ENCODE measurements around the gene CHMP4B.
A peak's percentile ranks its signal among the peaks of the same experiment; 100 is the strongest.

The CHMP4B gene

GRCh38 chr20:33810885-33811775 lies at the start of gene CHMP4B:
TSS of gene CHMP4B (plus strand) at chr20:33811348. CDS start at chr20:33811469, 121 bp downstream.
- Mint-ChIP-seq H3K4me1 (peaks cover 41% of the 10 kb centered on the region), H3K36me3 (ENCODE audit: insufficient read depth) (peaks cover 9% of the 10 kb centered on the region), H3K4me3 (peak within 1 kb of the TSS; percentile 91), H3K27me3 (no peaks in the 10 kb centered on the region), H3K9me3 (no peaks in the 10 kb centered on the region), H3K27ac (ENCODE audit: low read depth) (peak within 1 kb of the TSS; percentile 94)
- peak; percentile 95 to 98 for DNase-seq (ENCODE audit: low spot score in 2 of 2)
- ATAC-seq (replicated peaks; ENCODE audit: extremely low read depth, poor library complexity, severe bottlenecking), result peak; percentile 98

- peaks cover 4% of the 10 kb centered on the region for H3K36me3 Mint-ChIP-seq (ENCODE audit: insufficient read depth)
- no peak overlapping the region for H3K4me3 Mint-ChIP-seq
- no peak for ATAC-seq (replicated peaks; ENCODE audit: extremely low read depth, poor library complexity, severe bottlenecking)
- no peaks in the 10 kb centered on the region for H3K27me3 Mint-ChIP-seq
- no peak for DNase-seq (ENCODE audit: low spot score in 2 of 2)
- H3K4me1 Mint-ChIP-seq, result no peaks in the 10 kb centered on the region
- no peak overlapping the region for H3K27ac Mint-ChIP-seq (ENCODE audit: low read depth)
- peaks cover 6% of the 10 kb centered on the region for H3K9me3 Mint-ChIP-seq
Measured at GRCh38 chr20:33761698-33762250, 49.4 kb upstream of the CHMP4B start.

DNA sequence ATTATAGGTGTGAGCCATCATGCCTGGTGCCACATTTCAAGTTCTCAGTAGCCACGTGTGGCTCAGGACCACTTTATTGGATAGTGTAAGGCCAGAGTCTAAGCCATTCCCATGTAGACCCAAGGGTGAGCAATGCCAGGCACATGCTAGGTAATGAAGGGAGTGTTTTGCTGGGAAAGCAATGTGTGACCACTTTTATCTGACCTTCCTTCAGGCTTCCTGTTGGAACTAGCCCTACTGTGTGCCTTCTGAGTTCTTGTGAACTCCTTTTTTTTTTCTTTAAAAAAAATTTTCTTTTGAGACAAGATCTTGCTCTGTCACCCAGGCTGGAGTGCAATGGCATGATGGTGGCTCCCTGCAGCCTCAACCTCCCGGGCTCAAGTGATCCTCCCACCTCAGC lies 46.0 kb upstream of the CHMP4B start:
- no peaks in the 10 kb centered on the region for H3K4me1 Mint-ChIP-seq
- H3K9me3 Mint-ChIP-seq, result no peaks in the 10 kb centered on the region
- no peak for ATAC-seq (replicated peaks; ENCODE audit: extremely low read depth, poor library complexity, severe bottlenecking)
- H3K36me3 Mint-ChIP-seq (ENCODE audit: insufficient read depth), result peaks cover 9% of the 10 kb centered on the region
- no peak overlapping the region for H3K4me3 Mint-ChIP-seq
- no peak for DNase-seq (ENCODE audit: low spot score in 2 of 2)
- H3K27ac Mint-ChIP-seq (ENCODE audit: low read depth), result no peak overlapping the region
- H3K27me3 Mint-ChIP-seq, result no peaks in the 10 kb centered on the region

GRCh38 chr20:33765592-33765991 lies 45.6 kb upstream of the CHMP4B start:
- H3K27me3 Mint-ChIP-seq, result no peaks in the 10 kb centered on the region
- no peak overlapping the region for H3K4me3 Mint-ChIP-seq
- H3K4me1 Mint-ChIP-seq, result no peaks in the 10 kb centered on the region
- H3K36me3 Mint-ChIP-seq (ENCODE audit: insufficient read depth), result peaks cover 11% of the 10 kb centered on the region
- DNase-seq (ENCODE audit: low spot score in 2 of 2), result no peak
- H3K9me3 Mint-ChIP-seq, result no peaks in the 10 kb centered on the region
- H3K27ac Mint-ChIP-seq (ENCODE audit: low read depth), result no peak overlapping the region
- ATAC-seq (replicated peaks; ENCODE audit: extremely low read depth, poor library complexity, severe bottlenecking), result no peak

GRCh38 chr20:33766686-33767085 lies 44.5 kb upstream of the CHMP4B start:
- no peaks in the 10 kb centered on the region for H3K9me3 Mint-ChIP-seq
- H3K27ac Mint-ChIP-seq (ENCODE audit: low read depth), result no peak overlapping the region
- peaks cover 11% of the 10 kb centered on the region for H3K36me3 Mint-ChIP-seq (ENCODE audit: insufficient read depth)
- DNase-seq (ENCODE audit: low spot score in 2 of 2), result no peak
- H3K27me3 Mint-ChIP-seq, result no peaks in the 10 kb centered on the region
- ATAC-seq (replicated peaks; ENCODE audit: extremely low read depth, poor library complexity, severe bottlenecking), result no peak
- H3K4me3 Mint-ChIP-seq, result no peak overlapping the region
- H3K4me1 Mint-ChIP-seq, result no peaks in the 10 kb centered on the region

DNA sequence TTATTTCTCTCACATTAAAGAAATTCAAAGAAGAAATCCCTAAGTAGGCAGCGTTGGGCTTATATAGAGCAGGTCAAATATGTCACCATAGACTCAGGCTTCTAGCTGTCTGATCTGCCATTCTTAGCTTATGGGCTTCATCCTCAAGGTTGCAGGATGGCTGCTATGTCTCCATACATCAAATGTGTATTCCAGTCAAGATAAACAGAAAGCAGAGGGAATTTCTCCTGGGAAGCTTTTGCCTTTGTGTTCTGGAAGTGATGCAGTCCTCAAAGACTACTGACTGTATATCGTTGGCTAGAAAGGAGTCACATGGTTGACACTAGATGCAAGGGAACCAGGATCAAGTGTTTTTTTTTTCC lies 43.4 kb upstream of the CHMP4B start:
- Mint-ChIP-seq H3K27ac (ENCODE audit: low read depth) (no peak overlapping the region), H3K36me3 (ENCODE audit: insufficient read depth) (peaks cover 11% of the 10 kb centered on the region), H3K9me3 (no peaks in the 10 kb centered on the region), H3K27me3 (no peaks in the 10 kb centered on the region), H3K4me3 (no peak overlapping the region), H3K4me1 (no peaks in the 10 kb centered on the region)
- no peak for ATAC-seq (replicated peaks; ENCODE audit: extremely low read depth, poor library complexity, severe bottlenecking)
- DNase-seq (ENCODE audit: low spot score in 2 of 2), result no peak

GRCh38 chr20:33769043-33769442 lies 42.1 kb upstream of the CHMP4B start:
- Mint-ChIP-seq H3K4me1 (no peaks in the 10 kb centered on the region), H3K27ac (ENCODE audit: low read depth) (no peak overlapping the region), H3K4me3 (no peak overlapping the region), H3K27me3 (no peaks in the 10 kb centered on the region), H3K36me3 (ENCODE audit: insufficient read depth) (peaks cover 12% of the 10 kb centered on the region), H3K9me3 (no peaks in the 10 kb centered on the region)
- no peak for ATAC-seq (replicated peaks; ENCODE audit: extremely low read depth, poor library complexity, severe bottlenecking)
- no peak for DNase-seq (ENCODE audit: low spot score in 2 of 2)

GRCh38 chr20:33770005-33770404 lies 41.1 kb upstream of the CHMP4B start:
- ATAC-seq (replicated peaks; ENCODE audit: extremely low read depth, poor library complexity, severe bottlenecking), result no peak
- H3K9me3 Mint-ChIP-seq, result no peaks in the 10 kb centered on the region
- H3K27ac Mint-ChIP-seq (ENCODE audit: low read depth), result no peak overlapping the region
- peaks cover 12% of the 10 kb centered on the region for H3K36me3 Mint-ChIP-seq (ENCODE audit: insufficient read depth)
- no peaks in the 10 kb centered on the region for H3K4me1 Mint-ChIP-seq
- no peak overlapping the region for H3K4me3 Mint-ChIP-seq
- no peak for DNase-seq (ENCODE audit: low spot score in 2 of 2)
- H3K27me3 Mint-ChIP-seq, result no peaks in the 10 kb centered on the region

GRCh38 chr20:33771938-33772337 lies 39.2 kb upstream of the CHMP4B start:
- DNase-seq (ENCODE audit: low spot score in 2 of 2), result no peak
- Mint-ChIP-seq H3K27ac (ENCODE audit: low read depth) (no peak overlapping the region), H3K27me3 (no peaks in the 10 kb centered on the region), H3K4me3 (no peak overlapping the region), H3K36me3 (ENCODE audit: insufficient read depth) (peaks cover 8% of the 10 kb centered on the region), H3K9me3 (no peaks in the 10 kb centered on the region), H3K4me1 (no peaks in the 10 kb centered on the region)
- no peak for ATAC-seq (replicated peaks; ENCODE audit: extremely low read depth, poor library complexity, severe bottlenecking)

DNA sequence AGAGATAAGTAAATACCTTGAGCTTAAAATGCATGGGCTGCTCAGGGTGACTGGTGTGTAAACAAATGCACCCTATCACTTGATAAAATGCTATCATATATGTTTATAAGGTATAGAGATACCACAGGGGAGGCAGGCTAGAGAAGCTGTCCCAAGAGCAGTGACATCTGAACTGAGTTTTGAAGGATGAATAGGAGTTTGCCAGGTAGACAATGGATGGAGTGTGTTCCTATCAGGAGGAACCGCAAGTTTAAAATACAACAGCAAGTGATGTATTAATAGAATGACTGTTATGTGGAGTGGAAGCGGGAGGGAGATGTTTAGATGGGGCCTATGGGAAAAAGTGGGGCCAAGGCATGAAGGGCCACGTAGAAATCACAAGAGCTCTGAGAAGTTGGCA lies 38.7 kb upstream of the CHMP4B start:
- Mint-ChIP-seq H3K27ac (ENCODE audit: low read depth) (no peak overlapping the region), H3K27me3 (no peaks in the 10 kb centered on the region), H3K4me1 (no peaks in the 10 kb centered on the region), H3K9me3 (no peaks in the 10 kb centered on the region), H3K36me3 (ENCODE audit: insufficient read depth) (peaks cover 8% of the 10 kb centered on the region), H3K4me3 (no peak overlapping the region)
- DNase-seq (ENCODE audit: low spot score in 2 of 2) (no peak), ATAC-seq (replicated peaks; ENCODE audit: extremely low read depth, poor library complexity, severe bottlenecking) (no peak)

GRCh38 chr20:33773412-33774089 lies 37.6 kb upstream of the CHMP4B start:
- Mint-ChIP-seq H3K27ac (ENCODE audit: low read depth) (no peak overlapping the region), H3K27me3 (no peaks in the 10 kb centered on the region), H3K36me3 (ENCODE audit: insufficient read depth) (peaks cover 8% of the 10 kb centered on the region), H3K9me3 (no peaks in the 10 kb centered on the region), H3K4me1 (peaks cover 1% of the 10 kb centered on the region), H3K4me3 (no peak overlapping the region)
- ATAC-seq (replicated peaks; ENCODE audit: extremely low read depth, poor library complexity, severe bottlenecking), result no peak
- no peak for DNase-seq (ENCODE audit: low spot score in 2 of 2)

DNA sequence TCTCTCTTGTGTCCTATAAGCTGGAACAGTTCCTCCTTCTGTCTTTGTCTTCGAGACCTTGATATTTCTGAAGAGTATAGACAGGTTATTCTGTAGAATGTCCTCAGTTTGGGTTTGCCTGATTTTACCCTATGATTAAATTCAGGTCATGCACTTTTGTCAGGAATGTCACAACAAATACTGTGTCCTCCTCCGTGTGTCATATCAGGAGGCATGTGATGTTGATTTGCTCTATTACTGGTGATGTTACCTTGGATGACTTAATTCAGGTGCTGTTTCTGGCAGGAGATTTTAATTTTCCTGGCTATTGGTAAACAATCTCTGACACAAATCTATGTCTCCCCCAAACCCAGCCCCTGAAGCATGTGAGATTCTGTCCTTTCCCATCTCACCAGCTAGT lies 33.3 kb upstream of the CHMP4B start:
- ATAC-seq (replicated peaks; ENCODE audit: extremely low read depth, poor library complexity, severe bottlenecking), result no peak
- H3K36me3 Mint-ChIP-seq (ENCODE audit: insufficient read depth), result peaks cover 4% of the 10 kb centered on the region
- no peak overlapping the region for H3K4me3 Mint-ChIP-seq
- DNase-seq (ENCODE audit: low spot score in 2 of 2), result no peak
- no peaks in the 10 kb centered on the region for H3K27me3 Mint-ChIP-seq
- no peaks in the 10 kb centered on the region for H3K9me3 Mint-ChIP-seq
- H3K4me1 Mint-ChIP-seq, result peaks cover 6% of the 10 kb centered on the region
- peak overlapping the region; percentile 9 for H3K27ac Mint-ChIP-seq (ENCODE audit: low read depth)

DNA sequence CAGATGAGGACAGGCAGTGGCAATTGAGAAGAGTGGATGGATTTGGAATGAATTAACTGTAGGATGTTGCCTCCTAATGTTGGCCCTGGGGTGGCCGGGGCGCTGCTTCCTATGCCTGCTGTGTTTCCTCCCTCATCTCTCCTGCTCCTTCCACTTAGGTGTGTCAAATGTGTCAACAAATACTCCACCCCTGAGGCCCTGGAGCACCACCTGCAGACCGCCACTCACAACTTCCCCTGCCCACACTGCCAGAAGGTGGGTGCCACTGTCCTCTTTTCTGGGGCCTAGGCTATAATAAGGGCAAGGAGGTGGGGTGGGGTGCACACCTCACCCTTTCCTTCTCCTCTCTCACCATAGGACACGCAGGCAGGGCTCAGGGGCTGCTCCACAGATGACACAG lies 30.0 kb upstream of the CHMP4B start:
- ATAC-seq (replicated peaks; ENCODE audit: extremely low read depth, poor library complexity, severe bottlenecking) (no peak), DNase-seq (ENCODE audit: low spot score in 2 of 2) (no peak)
- Mint-ChIP-seq H3K27ac (ENCODE audit: low read depth) (peak overlapping the region; percentile 68), H3K4me3 (no peak overlapping the region), H3K36me3 (ENCODE audit: insufficient read depth) (peaks cover 5% of the 10 kb centered on the region), H3K4me1 (peaks cover 15% of the 10 kb centered on the region), H3K27me3 (no peaks in the 10 kb centered on the region), H3K9me3 (no peaks in the 10 kb centered on the region)

Data from central memory CD8-positive, alpha-beta T cell (primary cell).